DOHH2 (cell line): ENCODE data around the gene CNGA1.
"Not testable (repeated sequence)": the region's sequence is repeated elsewhere in the genome, so short reads cannot be mapped to it uniquely, and the experiment has no call there.

ENCODE experiments used
- H3F3A ChIP-seq: fragments of 200-600 bp; sonication (generic), shearing (Covaris generic); 2 replicates; pipeline ENCODE4 v1.6.0; 2016; ENCODE audit warnings: antibody characterized with exemption, mild to moderate bottlenecking; ENCODE audit not compliant: control insufficient read depth, insufficient read depth
- H3K27ac ChIP-seq: fragments of 200-600 bp; sonication (generic); 2 replicates; pipeline ENCODE4 v1.5.1; 2014; ENCODE audit warnings: low read depth, mild to moderate bottlenecking, low read length, moderate library complexity
- H3K27me3 ChIP-seq: fragments of 200-600 bp; sonication (generic); 2 replicates; pipeline ENCODE4 v1.6.1; 2014; ENCODE audit warnings: mild to moderate bottlenecking, low read length, mixed read lengths; ENCODE audit not compliant: control insufficient read depth
- H3K36me3 ChIP-seq: fragments of 200-600 bp; sonication (generic); 2 replicates; pipeline ENCODE4 v1.6.1; 2014; ENCODE audit warnings: mild to moderate bottlenecking, low read length, moderate library complexity, mixed read lengths; ENCODE audit not compliant: control insufficient read depth
- H3K4me1 ChIP-seq: fragments of 200-600 bp; sonication (generic); 2 replicates; pipeline ENCODE4 v1.6.1; 2014; ENCODE audit warnings: mild to moderate bottlenecking, low read length, mixed read lengths; ENCODE audit not compliant: control insufficient read depth
- H3K4me2 ChIP-seq: fragments of 200-600 bp; sonication (generic); 2 replicates; pipeline ENCODE4 v1.6.0; 2014; ENCODE audit warnings: mild to moderate bottlenecking, low read length, moderate library complexity
- H3K4me3 ChIP-seq: fragments of 200-600 bp; sonication (generic); 2 replicates; pipeline ENCODE4 v1.5.1; 2014; ENCODE audit warnings: mild to moderate bottlenecking, low read length, mixed read lengths
- H3K79me2 ChIP-seq: fragments of 200-600 bp; sonication (generic); 2 replicates; pipeline ENCODE4 v1.6.1; 2014; ENCODE audit warnings: mild to moderate bottlenecking, low read length, mixed read lengths; ENCODE audit not compliant: control insufficient read depth
- H3K9me2 ChIP-seq: fragments of 200-600 bp; sonication (generic); replicated peaks from 2 replicates; pipeline ENCODE4 v1.6.1; 2014; ENCODE audit warnings: mild to moderate bottlenecking, low read length, mixed read lengths; ENCODE audit not compliant: control insufficient read depth
- H3K9me3 ChIP-seq: fragments of 200-600 bp; sonication (generic); 2 replicates; pipeline ENCODE4 v1.6.1; 2014; ENCODE audit warnings: antibody characterized with exemption, low read length, mixed read lengths; ENCODE audit not compliant: control insufficient read depth, insufficient read depth
- H4K20me1 ChIP-seq: fragments of 200-600 bp; sonication (generic); 2 replicates; pipeline ENCODE4 v1.6.0; 2014; ENCODE audit warnings: low read depth, mild to moderate bottlenecking, antibody characterized with exemption, low read length, moderate library complexity; ENCODE audit not compliant: control insufficient read depth, insufficient read depth
- EZH2phosphoT487 ChIP-seq: fragments of 200-600 bp; sonication (generic); IDR thresholded peaks from 2 replicates; pipeline ENCODE4 v1.6.1; 2017; ENCODE audit warnings: borderline replicate concordance, mild to moderate bottlenecking, antibody characterized with exemption, low read length, moderate library complexity, mixed read lengths
- TF ChIP-seq, protein P1 (sequence below): fragments of 200-600 bp; sonication (generic); IDR thresholded peaks from one replicate; pipeline ENCODE4 v1.5.1; 2014; ENCODE audit warnings: antibody characterized with exemption, mild to moderate bottlenecking, low read depth, low read length; ENCODE audit not compliant: poor library complexity, severe bottlenecking

Gene CNGA1

DNA sequence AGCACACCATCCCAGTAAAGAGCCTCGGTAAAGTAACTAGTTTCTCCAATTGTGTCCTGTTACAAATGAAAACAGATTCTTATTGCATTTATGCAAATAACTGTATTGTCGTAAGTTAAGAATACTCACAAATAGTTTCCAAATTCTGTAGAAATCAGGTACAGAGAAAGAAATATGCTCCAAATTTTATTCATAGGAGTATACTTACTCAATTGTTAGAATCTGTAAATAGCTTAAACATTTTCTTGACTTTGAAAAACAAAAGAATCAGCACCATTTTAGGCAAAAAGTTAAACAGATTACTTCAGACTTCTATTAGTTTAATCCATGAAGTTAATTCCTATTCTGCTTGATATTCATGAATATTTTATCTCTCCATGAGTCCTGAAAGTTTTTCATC, 10.7 kb downstream of the CNGA1 start:
- H3K4me2 ChIP-seq: no peak overlapping the region
- H3K9me3 ChIP-seq: peaks cover 14% of the 10 kb centered on the region
- H4K20me1 ChIP-seq: no peaks in the 10 kb centered on the region
- no peak for TF ChIP-seq EZH2phosphoT487
- TF ChIP-seq, protein P1, sequence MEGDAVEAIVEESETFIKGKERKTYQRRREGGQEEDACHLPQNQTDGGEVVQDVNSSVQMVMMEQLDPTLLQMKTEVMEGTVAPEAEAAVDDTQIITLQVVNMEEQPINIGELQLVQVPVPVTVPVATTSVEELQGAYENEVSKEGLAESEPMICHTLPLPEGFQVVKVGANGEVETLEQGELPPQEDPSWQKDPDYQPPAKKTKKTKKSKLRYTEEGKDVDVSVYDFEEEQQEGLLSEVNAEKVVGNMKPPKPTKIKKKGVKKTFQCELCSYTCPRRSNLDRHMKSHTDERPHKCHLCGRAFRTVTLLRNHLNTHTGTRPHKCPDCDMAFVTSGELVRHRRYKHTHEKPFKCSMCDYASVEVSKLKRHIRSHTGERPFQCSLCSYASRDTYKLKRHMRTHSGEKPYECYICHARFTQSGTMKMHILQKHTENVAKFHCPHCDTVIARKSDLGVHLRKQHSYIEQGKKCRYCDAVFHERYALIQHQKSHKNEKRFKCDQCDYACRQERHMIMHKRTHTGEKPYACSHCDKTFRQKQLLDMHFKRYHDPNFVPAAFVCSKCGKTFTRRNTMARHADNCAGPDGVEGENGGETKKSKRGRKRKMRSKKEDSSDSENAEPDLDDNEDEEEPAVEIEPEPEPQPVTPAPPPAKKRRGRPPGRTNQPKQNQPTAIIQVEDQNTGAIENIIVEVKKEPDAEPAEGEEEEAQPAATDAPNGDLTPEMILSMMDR: no peak
- no peak overlapping the region for H3K4me3 ChIP-seq
- no peaks in the 10 kb centered on the region for H3K36me3 ChIP-seq
- no peaks in the 10 kb centered on the region for H3K9me2 ChIP-seq
- no peaks in the 10 kb centered on the region for H3K27me3 ChIP-seq
- no peak overlapping the region for H3K27ac ChIP-seq
- H3F3A ChIP-seq: no peaks in the 10 kb centered on the region
- H3K4me1 ChIP-seq: no peaks in the 10 kb centered on the region
- H3K79me2 ChIP-seq: no peaks in the 10 kb centered on the region

DNA sequence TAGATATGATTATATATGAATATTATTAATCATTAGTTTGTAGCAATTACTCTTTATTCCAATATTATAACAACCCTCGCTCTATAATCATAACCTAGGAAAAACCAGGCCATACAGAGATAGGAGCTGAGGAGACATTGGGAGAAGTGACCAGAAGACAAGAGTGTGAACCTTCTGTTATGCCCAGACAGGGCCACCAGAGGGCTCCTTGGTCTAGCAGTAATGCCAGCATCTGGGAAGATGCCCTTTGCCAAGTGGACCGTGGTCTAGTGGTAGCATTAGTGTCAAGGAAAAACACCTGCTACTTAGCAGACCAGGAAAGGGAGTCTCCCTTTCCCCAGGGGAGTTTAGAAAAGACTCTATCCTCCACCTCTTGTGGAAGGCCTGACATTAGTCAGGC, 12.9 kb downstream of the CNGA1 start:
- not testable (repeated sequence) for H3K4me3 ChIP-seq, H4K20me1 ChIP-seq, H3K36me3 ChIP-seq, H3F3A ChIP-seq, H3K27ac ChIP-seq, H3K27me3 ChIP-seq, H3K9me2 ChIP-seq, H3K4me1 ChIP-seq, H3K79me2 ChIP-seq, H3K4me2 ChIP-seq
- H3K9me3 ChIP-seq: peaks cover 11% of the 10 kb centered on the region
- TF ChIP-seq, protein P1: peak; percentile 45

DNA sequence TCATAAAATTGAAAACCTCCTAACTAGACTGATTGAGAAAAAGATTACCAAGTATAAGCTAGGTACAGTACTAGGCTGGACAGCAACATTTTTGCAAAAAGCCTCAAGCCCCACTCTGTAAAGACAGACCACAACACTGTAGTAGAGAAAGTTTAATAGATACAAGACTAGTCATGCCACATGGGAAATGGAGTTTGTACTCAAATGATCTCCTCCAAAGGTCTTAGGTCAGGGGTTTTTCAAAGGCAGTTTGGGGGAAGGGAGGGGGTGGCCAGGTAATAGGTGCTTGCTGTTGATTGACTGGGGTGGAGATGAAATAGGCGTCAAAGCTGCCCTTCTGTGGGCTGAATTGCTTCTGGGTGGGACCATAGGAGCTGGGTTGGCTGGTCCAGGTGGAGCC, 14.2 kb downstream of the CNGA1 start:
- Histone ChIP-seq H3F3A (no peaks in the 10 kb centered on the region), H3K9me3 (peaks cover 6% of the 10 kb centered on the region), H3K4me1 (no peaks in the 10 kb centered on the region), H3K4me3 (no peak overlapping the region), H3K36me3 (no peaks in the 10 kb centered on the region), H3K79me2 (no peaks in the 10 kb centered on the region), H4K20me1 (no peaks in the 10 kb centered on the region), H3K9me2 (no peaks in the 10 kb centered on the region), H3K4me2 (no peak overlapping the region), H3K27me3 (no peaks in the 10 kb centered on the region), H3K27ac (no peak overlapping the region)
- TF ChIP-seq EZH2phosphoT487: no peak
- TF ChIP-seq, protein P1: no peak

DNA sequence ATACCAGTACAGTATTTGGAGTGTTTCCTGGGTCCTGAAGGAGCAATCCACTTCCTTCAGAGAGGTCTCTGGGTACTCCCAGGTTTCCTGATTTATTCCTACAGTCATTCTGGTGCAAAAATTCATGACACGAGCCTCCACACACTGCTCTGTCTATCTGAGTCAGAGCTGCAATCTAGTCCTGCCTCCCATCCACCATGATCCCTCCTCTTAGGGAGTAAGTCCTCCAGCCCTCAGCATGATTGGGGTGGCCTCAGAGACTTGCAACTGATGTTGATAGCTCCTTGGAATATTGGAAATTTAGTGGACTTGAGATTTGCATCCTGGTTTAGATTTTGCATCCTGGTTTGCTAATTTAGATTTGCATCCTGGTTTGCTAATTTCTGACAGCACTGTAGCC, 20.5 kb downstream of the CNGA1 start:
- Histone ChIP-seq H3K4me3 (no peak overlapping the region), H3K9me3 (no peaks in the 10 kb centered on the region; the same call in 1 of the 2 replicates), H3F3A (no peaks in the 10 kb centered on the region), H3K79me2 (no peaks in the 10 kb centered on the region), H3K36me3 (no peaks in the 10 kb centered on the region), H3K4me1 (no peaks in the 10 kb centered on the region), H4K20me1 (no peaks in the 10 kb centered on the region), H3K4me2 (no peak overlapping the region), H3K27ac (no peak overlapping the region), H3K27me3 (no peaks in the 10 kb centered on the region), H3K9me2 (no peaks in the 10 kb centered on the region)
- TF ChIP-seq, protein P1: no peak
- TF ChIP-seq EZH2phosphoT487: no peak

DNA sequence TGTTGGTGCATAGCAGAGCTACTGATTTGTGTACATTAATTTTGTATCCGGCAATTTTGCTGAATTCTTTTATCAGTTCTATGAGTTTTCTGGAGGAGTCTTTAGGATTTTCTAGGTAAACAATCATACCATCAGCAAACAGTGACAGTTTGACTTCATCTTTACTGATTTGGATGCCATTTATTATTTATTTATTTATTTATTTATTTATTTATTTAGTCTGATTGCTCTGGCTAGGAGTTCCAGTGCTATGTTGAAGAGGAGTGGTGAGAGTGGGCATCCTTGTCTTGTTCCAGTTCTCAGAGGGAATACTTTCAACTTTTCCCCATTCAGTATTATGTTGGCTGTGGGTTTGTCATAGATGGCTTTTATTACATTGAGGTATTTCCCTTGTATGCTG, 24.0 kb downstream of the CNGA1 start:
- not testable (repeated sequence) for H3K79me2 ChIP-seq, H3K27me3 ChIP-seq, H3K4me1 ChIP-seq, H3F3A ChIP-seq, H3K9me2 ChIP-seq, H3K4me3 ChIP-seq, H3K27ac ChIP-seq, H3K4me2 ChIP-seq, H3K9me3 ChIP-seq, H3K36me3 ChIP-seq, H4K20me1 ChIP-seq
